Measurements from ENCODE around the gene ATOSA. TPM values are rescaled to one million over a fixed set of nuclear protein-coding genes. Genes with fewer than 3 reads are reported as not detected.

The ATOSA gene
- total and polyA plus RNA-seq, 9 donors, result 21.3 to 74.6 (median 30.9) TPM

- Histone ChIP-seq H3K36me3 (no peaks in the 10 kb centered on the region), H3K9me3 (no peaks in the 10 kb centered on the region), H3K4me3 (no peak overlapping the region), H3K27ac (no peak overlapping the region), H3K4me1 (ENCODE audit: insufficient read depth) (no peaks in the 10 kb centered on the region), H3K27me3 (no peaks in the 10 kb centered on the region)
- no peak for TF ChIP-seq POLR2A (IDR thresholded peaks at IDR 0.05)
- TF ChIP-seq CTCF (IDR thresholded peaks at IDR 0.05), result no peak
- TF ChIP-seq EP300 (IDR thresholded peaks at IDR 0.05), result no peak
- intact Hi-C loops (cut with DNase I), result no loop called here
- 68 to 85% (median 70%) methylated on average over 3 of the region's 3 CpGs for WGBS, 3 donors
- no peak for DNase-seq
Observed at GRCh38 chr15:52663536-52664294, 15.5 kb downstream of the ATOSA start.

GRCh38 chr15:52661909-52662308 is 17.3 kb downstream of the ATOSA start:
- 88 to 96% (median 91%) methylated on average over 1 of the region's 1 CpG for WGBS, 3 donors
- no peak for DNase-seq
- Histone ChIP-seq H3K27ac (no peak overlapping the region), H3K27me3 (no peaks in the 10 kb centered on the region), H3K4me1 (ENCODE audit: insufficient read depth) (no peaks in the 10 kb centered on the region), H3K4me3 (no peak overlapping the region), H3K36me3 (no peaks in the 10 kb centered on the region), H3K9me3 (no peaks in the 10 kb centered on the region)
- TF ChIP-seq POLR2A (IDR thresholded peaks at IDR 0.05) (no peak), CTCF (IDR thresholded peaks at IDR 0.05) (no peak), EP300 (IDR thresholded peaks at IDR 0.05) (no peak)
- intact Hi-C loops (cut with DNase I), result no loop called here

- Histone ChIP-seq H3K4me1 (ENCODE audit: insufficient read depth) (no peaks in the 10 kb centered on the region), H3K36me3 (no peaks in the 10 kb centered on the region), H3K27ac (no peak overlapping the region), H3K4me3 (no peak overlapping the region), H3K9me3 (no peaks in the 10 kb centered on the region), H3K27me3 (no peaks in the 10 kb centered on the region)
- DNase-seq, result no peak
- intact Hi-C loops (cut with DNase I), result no loop called here
- TF ChIP-seq EP300 (IDR thresholded peaks at IDR 0.05) (no peak), CTCF (IDR thresholded peaks at IDR 0.05) (no peak), POLR2A (IDR thresholded peaks at IDR 0.05) (no peak)
- 94 to 98% (median 97%) methylated on average over 3 of the region's 3 CpGs for WGBS, 3 donors
Observed at GRCh38 chr15:52660192-52660591, 19.0 kb downstream of the ATOSA start.

GRCh38 chr15:52658955-52659354 is 20.2 kb downstream of the ATOSA start:
- no peaks in the 10 kb centered on the region for H3K36me3 ChIP-seq
- 71 to 81% (median 74%) methylated on average over 1 of the region's 1 CpG for WGBS, 3 donors
- no peak for DNase-seq
- H3K4me3 ChIP-seq, result no peak overlapping the region
- no peak for TF ChIP-seq POLR2A (IDR thresholded peaks at IDR 0.05)
- no peak for TF ChIP-seq CTCF (IDR thresholded peaks at IDR 0.05)
- no peak for TF ChIP-seq EP300 (IDR thresholded peaks at IDR 0.05)
- intact Hi-C loops (cut with DNase I), result no loop called here
- no peaks in the 10 kb centered on the region for H3K9me3 ChIP-seq
- no peaks in the 10 kb centered on the region for H3K4me1 ChIP-seq (ENCODE audit: insufficient read depth)
- H3K27me3 ChIP-seq, result no peaks in the 10 kb centered on the region
- no peak overlapping the region for H3K27ac ChIP-seq

Measured in ovary (tissue), 9 donors.